SKM-1 (cell line): Measurements from ENCODE around the gene BTG4.

Source experiments
- DNase-seq: peaks from one replicate; lab custom pipeline; 2025; ENCODE audit not compliant: unreplicated experiment; lab: John Stamatoyannopoulos, UW

Gene BTG4

DNA sequence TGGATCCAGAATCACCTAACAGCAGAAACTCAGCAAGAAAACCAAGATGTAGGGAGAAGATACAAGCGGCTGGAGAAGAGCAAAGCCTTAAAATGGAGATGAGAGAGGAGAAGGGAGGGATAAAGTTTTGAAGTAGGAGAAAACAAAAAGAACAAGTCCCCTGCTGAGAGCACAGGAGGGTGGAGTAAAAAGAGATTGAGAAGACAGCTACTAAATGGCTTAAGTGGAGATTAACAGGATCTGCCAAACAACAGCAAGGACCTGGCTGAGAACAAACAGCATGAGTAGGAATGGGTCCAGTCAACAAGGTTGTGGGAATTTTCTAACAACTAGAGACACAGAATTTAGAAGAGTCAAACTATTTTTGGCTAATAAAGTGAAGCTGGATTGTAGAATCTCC is 18.1 kb downstream of the BTG4 start:
- no peak for DNase-seq

DNA sequence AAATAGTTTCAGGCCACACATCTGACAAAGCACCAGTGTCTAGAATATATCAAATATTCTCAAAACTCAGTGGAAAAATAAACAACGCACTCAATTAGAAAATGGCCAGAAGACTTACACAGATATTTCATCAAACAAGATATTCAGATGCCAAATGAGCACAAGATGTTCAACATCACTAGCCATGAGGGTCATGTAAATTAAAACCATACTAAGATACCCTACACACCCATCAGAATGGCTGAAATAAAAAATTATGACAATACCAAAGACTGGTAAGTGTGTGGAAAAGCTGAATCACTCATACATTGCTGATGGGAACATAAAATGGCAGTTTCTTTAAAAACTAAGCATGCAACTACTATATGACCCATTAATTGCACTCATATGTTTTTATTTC is 21.7 kb downstream of the BTG4 start:
- DNase-seq, result no peak

DNA sequence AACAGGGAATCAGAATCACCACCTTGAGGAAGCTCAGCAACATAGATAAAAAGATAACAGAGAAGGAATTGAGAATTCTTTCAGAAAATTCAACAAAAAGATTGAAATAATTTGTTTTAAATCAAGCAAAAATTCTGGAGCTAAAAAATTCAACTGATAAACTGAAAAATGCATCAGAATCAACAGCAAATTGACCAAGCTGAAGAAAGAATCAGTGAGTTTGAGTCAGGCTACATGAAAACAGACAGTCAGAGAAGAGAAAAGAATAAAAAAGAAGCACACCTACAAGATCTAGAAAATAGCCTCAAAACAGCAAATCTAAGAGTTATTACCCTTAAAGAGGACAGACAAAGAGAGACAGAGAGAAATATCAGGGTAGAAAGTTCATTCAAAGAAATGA is 28.8 kb downstream of the BTG4 start:
- no peak for DNase-seq

DNA sequence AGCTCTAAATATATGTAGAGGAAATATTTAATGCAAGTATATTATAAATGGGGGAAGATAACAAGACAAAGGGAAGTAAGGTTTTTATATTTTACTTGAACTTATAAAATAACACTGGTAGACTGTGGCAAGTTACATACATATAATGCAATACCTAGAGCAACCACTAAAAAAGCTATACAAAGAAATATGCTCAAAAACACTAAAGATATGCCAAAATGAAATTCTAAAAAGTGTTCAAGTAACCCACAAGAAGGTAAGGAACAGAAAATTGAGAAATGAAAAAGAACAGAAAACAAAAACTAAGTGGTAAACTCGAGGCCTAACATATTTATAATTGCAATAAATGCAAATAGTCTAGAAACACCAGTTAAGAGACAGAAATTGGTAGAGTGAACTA is 32.5 kb downstream of the BTG4 start:
- DNase-seq, result no peak

DNA sequence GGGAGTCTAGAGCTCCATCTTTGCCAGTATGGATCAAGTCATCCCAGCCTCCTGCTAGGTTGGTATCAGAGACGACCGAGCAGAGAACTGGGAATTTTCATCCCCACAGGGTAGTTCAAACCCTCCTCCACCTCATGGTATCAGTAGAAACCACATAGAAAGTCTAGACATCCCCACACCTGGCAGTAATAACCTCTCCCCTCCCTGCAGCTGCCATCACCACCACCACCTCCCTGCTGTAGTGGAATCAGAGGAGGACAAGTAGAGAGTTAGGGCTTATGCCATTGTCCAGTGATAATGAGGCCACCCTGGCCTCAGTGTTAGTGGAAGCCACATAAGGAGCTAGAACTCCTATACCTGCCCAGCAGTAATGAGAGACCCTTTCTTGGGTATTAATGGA is 34.3 kb downstream of the BTG4 start:
- no peak for DNase-seq

DNA sequence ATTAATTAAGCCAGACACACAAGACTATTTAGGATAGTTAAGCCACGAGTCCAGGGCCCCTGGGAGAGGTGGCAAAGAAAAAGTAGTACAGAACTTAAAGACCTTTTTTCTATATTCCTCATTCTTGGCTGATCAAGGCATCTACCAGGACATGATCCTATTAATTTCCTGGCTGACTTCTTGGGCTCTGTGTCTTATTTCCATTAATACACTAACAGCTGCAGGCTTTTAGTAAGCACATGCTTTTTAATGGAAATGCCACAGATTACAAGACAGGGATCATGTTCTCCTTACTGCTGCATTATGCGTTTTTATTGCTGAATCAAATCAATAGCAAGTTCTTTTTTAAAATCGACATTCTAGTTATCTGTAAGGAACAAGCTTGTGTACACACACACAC is 35.2 kb downstream of the BTG4 start:
- no peak for DNase-seq

DNA sequence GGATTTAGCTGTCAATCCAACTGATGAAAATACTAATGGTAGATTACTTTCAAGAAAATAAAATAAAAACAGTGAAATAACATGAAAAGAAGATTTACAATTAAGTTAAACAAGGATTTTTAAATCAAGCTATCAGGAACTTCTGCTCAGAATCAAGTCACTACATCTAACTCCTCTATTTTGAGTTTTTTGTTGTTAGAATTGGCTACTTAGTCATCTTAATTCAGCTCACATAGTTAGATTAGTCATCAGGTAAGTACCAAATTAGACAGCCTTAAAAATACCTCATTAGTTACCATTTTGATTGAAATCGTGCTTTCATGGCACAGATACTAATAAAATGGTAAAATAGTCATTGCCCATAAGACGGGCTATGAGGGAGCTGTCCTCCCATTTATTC is 35.8 kb downstream of the BTG4 start:
- DNase-seq, result no peak

DNA sequence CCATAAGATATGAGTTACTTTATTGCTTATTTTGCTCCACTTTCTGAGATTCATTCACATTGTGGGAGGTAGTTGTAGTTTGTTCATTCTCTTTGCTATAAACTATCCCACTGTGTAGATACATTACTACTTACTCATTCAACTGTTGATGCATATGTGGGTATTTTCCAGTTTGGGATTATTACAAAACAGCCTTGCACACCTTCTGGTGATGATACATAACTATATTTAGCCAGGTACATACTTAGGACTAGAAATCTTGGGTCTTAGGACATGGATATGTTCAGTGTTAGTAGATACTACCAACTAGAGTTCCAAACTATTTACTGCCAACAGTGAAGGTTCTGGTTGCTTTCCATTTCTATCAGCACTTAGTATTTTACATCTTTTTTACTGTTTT is 37.8 kb downstream of the BTG4 start:
- no peak for DNase-seq

DNA sequence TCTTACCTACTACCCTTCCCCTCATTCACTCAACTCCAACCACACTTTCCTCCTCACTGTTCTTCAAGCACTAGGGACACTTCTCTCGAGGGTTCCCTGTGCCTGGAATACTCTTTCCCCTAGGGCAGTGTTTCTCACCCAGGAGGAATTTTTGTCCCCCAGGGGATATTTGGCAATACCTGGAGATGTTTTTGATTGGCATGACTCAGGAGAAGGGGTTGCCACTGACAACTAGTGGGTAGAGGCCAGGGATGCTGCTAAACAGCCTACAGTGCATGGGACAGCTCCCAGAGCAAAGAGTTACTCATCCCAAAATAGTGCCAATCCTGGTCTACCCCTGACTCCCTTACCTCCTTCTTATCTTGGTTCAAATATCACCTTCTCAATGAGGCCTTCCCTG is 40.0 kb downstream of the BTG4 start:
- no peak for DNase-seq

DNA sequence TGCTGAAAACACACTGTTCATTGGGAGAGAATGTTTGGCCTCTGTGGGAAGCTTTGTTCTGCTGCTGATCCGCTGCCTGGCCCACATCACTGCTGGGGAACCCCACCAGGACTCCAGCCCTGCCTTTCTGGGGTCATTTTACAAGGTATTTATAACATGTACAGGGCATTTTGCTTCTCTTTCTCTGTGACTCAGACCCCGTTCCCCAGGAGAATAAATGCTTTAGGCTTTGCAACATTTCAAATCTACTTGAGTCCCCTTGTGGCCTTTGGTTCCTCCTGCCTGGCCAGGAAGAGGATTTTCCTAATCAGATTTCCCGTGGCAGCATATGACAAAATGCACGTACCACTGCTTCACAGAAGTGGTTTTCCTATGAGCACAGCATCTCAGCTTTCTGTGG is 43.0 kb downstream of the BTG4 start:
- no peak for DNase-seq

DNA sequence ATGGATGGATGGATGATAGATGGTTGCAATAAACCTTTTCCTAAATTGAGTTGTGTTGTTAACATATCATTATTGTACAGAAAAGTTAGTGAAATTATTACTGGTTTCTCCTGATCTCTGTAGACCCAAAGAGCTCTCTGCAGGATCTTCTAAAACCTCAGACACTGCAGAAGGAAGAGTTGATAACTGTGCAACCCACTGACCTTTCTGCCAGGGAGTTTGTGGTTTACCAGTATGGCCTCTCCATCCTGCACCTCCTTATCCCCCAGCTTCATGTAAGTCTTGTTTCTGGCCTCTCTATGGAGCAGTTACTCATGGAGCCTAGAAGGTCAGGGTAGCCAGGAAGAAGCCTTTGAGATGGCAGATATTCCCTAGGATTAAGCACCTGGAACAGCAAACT is 45.6 kb downstream of the BTG4 start:
- no peak for DNase-seq

DNA sequence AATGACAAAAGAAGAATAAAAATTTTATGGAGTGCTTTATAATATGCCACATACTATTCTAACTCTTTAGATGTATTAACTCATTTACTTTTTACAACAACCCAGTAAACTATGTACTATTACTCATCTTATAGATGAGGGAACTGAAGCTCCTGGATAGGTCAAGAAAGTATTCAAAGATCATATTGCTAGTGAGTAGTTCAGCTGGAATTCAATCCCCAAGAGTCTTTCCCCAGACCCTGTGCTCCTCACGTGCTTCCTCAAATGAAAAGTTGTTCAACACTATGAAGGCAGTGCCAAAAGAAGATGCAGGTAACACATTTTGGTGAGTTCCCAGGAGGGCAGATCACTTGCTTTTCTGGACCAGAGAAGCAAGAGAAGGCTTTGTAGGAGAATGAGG is 46.8 kb downstream of the BTG4 start:
- DNase-seq, result no peak

DNA sequence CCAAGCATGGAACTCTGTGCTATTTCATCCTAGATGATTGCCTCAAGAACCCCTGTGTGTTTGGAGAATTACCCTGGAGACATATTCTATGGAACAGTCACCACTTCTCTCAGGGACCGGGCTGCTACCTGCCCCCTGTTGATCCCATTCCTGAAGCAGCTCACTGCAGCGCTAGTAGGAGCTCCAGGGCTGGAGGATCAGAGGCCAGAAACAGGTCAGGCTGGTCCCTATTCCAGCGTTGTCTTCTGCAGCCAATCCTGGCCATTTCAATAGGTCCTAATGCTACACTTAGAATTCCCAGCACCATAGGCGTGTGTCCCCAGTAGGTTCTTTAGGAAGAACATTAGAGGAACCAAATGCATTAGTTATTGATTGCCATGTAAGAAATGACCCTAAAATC is 48.9 kb downstream of the BTG4 start:
- DNase-seq, result no peak

DNA sequence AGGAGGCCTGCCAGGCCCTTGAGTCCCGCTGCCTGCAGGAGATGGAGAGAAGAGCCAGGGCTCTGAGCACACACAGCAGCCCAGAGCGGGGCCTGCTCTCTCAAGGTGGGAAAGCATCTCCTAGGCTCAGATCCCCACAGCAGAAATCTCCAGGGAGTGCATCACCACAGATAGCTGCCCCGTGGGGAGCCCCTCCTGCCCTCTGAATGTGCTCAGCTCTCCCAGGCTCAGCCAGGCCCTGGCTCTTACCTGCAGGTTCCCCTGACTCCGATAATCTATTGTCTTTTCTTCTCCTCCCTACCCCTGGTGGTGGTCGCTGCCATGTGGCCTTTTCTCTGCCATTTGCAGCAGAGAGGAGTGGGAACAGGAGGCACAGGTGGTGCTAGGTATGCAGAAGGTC is 49.9 kb downstream of the BTG4 start:
- DNase-seq, result no peak

DNA sequence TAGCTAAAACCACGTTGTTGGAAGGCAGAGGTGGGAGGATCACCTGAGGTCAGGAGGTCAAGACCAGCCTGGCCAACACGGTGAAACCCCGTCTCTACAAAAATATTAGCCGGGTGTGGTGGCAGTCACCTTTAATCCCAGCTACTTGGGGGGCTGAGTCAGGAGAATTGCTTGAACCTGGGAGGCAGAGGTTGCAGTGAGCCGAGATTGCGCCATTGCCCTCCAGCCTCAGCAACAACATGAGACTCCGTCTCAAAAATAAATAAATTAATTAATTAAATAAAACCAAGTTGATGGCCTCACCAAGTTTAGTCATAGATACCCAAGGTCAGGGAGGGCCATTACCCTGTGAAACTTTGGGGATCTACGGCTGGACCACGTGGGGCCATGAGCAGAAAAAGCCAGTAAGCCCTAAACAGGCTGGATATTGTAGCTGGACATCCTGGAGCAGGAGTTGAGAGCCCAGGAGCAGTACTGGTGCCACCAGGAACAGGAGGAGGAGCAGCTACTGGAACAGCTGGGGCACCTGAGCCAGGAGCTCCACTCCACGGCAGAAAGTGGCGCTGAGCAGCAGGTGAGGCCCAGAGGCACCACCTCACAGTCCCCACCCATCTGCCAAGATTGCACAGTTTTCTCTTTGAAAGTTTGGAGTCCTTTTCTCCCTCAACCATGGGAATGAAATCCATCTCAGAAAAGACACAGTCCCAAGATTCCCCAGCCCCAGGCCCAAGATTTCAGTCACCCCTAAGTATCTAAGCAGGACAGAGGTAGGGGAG is 50.5 kb downstream of the BTG4 start:
- no peak for DNase-seq

DNA sequence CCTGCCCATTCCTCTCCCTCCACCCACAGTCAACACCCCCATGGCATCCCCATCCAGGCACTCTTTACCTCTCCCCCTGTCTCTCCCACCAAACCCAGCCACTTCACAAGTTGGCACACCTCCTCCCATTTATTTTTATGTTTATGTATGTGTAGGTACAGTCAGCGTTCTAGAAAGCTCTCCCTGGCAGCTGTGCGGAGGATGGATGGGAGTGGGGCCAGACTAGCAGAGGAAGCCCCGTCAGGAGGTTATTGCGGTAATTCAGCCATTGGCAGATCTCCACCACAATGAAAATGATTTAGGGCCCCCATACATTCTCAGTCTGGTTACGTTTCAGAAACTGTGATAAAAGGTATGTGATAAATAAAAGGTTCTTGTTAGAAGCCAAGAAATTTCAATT is 51.3 kb downstream of the BTG4 start:
- no peak for DNase-seq

DNA sequence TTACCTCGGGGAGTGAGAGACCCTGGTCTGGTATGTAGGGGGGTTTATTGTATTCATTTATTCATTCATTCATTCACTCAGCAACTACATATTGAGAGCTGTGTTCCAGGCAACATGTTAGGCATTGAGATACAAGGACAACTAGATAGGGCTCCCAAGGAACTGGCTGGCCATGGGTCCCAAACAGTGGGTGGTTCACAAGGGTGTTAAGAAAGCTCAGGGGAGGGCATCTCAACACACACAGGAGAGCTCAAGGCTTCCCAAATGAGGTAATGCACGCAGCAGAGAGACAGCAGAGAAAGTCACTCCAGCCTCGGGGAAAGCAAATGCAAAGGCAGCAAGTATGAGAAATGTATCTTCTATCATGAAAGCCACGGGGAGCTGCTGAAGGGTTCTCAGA is 51.8 kb downstream of the BTG4 start:
- no peak for DNase-seq

DNA sequence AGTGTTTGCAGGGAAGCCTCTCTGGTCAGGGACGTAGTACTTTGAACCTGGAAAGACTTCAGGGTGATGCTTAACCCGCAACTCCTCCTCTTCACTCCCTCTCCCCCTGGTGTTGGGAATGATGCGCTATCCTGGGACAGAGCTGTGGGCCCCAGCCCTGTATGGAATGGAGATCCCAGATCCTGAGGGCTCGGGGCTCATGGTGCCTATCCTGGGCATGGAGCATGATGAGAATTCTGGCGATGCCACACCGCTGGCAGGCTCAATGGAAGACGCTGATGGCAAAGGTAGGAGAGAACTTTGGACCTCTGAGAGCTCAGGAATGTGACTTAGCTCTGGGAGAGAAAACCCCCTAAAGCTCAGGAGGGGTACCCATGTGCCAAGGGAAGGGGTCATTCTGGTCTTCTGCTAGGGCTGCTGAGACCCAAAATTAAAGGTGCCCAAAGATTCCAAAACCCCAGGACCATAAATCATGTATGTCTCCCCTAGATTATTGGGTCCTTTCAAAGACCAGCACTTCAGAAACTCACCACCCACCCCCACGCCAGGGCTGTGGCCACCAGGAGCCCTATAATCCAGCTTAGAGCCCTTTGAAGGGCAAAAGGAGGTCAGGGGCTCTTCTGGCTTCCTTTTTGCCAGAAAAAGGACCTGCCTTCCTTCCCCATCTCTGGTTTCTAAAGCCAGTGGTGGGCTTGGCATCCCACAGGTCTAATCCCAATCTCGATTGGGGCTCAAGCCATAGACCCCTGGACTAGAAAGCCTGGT is 52.5 kb downstream of the BTG4 start:
- no peak for DNase-seq

DNA sequence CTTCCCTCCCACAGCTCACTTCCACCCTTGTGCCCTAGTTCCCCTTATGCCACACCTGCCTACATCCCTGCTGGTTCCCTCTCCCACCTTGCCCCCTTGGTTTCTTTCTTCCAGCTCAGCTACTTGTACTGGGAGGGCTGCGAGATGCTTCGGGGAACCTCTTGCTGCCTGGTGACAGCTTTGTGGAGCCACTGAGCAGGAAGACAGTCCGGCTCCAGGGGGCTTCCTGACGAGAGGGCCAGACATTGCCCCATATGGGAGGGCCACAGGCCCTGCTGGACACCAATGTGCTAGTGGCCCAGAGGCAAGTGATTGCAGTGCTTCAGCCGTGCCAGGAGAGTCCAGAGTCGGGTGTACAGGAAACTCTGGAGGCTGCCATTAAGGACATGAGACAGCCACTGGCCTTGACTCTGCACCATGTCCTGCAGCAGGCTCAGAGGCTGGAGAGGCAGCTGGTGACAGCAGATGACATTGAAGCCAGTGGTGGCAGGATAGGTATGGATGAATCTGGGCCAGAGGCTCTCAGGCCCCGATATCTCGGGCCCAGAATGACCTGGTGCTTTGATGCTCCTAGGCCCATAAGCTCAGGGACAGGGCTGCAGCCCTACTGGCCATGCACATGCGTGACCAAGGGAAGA is 54.3 kb downstream of the BTG4 start:
- DNase-seq, result no peak

DNA sequence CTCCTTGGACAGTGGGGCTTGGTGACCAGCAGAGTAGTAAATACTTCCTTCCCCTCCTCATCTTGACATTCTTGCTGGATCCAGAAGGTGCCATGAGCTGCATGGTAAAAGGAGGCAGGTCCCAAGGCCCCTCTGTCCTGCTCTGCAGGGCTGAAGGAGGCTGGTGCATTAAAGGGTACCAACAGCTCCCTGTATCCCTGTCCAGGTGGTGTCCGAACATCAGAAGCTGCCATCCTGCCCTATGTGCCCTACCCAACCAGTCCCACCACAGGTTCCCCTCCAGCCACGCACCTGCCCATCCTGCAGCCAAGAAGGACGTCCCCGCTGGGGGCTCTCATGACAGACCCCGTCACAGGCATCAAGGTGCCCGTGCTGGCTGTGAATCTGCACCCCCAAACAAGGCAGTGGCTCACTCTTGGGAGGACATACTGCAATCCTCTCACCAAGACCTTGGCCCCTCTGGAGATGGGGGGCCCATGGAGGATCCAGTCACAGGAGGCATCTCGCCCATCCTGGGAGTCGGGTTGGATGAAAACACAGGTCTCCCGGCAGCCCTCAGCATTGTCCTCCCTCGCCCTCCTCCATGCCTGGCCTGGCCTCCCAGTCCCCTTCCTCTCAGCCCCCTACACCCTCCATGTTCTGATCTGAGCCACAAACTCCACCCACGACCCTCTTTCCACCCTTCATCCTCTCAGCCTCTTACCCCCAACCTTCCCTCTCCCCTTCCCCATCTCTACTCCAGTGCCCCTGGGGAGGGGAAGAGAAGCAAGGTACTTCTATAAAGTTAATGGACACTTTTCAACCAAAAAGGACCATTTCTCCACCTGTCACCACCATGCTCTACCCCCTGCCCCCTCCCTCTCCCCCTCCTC is 55.1 kb downstream of the BTG4 start:
- DNase-seq, result no peak

DNA sequence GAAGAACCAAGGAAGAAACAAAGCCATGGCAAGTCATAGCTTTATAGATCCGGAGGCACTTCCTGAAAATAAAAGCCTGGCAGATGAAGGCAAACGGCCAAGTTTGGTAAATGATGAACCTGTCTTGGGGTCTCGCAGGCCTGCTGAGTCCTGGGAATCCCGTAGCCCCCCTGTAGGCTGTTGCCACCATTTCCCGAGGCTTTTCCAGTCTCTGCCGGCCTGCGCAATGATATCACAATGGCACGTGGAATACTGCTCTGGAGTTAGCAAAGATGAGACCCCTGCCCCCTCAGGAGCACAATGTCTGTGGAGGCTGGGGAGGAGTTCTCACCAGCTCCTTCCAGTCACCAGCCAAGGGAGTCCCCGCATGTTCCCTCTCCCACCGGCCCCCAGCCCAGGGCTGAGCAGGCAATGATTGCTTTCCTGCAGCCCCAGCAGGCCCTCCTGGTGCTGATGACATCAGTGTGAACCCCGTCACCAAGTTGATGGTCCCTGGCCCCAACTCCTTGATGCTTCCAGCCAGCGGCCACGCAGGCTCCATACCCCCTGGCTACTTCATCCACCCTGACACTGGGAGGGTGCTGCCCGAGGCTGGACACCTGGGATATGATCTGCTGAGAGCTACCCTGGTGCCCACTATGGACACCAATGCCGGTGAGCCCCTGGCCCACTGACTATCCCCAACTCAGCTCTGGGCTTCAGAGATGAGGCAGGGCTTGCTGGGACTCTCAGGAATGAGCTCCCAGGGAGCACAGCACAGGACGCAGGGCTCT is 55.9 kb downstream of the BTG4 start:
- DNase-seq, result no peak
